Stimulated activated CD8-positive, alpha-beta memory T cell treated with anti-CD3 and anti-CD28 coated beads, Interleukin-7, amount 100 ng/mL, for 4 hours (primary cell): ENCODE data around the gene MRI1.
A peak's percentile ranks its signal among the peaks of the same experiment; 100 is the strongest.
"Not testable (repeated sequence)": the region's sequence is repeated elsewhere in the genome, so short reads cannot be mapped to it uniquely, and the experiment has no call there.

Experiments
- DNase-seq, 2 donors: peaks; one replicate each; pipeline ENCODE4 v3.0.0-alpha.2; 2020; ENCODE audit warnings: low read depth in 2 of 2

The MRI1 gene

DNA sequence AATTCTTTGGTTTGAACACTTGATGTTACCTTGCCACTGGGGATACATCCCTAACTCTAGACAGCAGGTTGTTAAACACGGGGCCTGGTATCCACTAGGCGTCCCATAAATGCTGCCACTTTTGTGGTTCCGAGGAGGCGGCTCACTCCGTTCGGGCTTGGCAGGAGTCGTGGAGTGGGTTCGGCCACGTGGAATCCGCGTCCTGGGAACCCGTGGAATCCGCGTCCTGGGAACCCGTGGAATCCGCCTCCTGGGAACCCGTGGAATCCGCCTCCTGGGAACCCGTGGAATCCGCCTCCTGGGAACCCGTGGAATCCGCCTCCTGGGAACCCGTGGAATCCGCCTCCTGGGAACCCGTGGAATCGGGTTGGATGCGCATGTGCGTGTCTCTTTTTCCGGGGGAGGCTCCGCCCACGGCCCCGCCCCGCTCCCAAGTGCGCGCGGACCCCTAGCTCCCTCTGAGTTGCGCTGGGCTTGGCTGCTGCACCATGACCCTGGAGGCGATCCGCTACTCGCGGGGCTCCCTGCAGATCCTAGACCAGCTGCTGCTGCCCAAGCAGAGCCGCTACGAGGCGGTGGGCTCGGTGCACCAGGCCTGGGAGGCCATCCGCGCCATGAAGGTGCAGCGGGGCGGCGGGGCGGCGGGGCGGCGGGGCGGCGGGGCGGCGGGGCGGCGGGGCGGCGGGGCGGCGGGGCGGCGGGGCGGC lies at the start of gene MRI1:
Gene MRI1, plus strand, starts transcription at position 422 of the 707 bp plus-strand sequence. Its CDS starts 67 bp downstream, at position 489.
- DNase-seq: peak in 1 of 2 donors; percentile 71

GRCh38 chr19:13717194-13717643 lies 47.1 kb upstream of the MRI1 start:
- no peak for DNase-seq

GRCh38 chr19:13718733-13719132 lies 45.6 kb upstream of the MRI1 start:
- no peak for DNase-seq

DNA sequence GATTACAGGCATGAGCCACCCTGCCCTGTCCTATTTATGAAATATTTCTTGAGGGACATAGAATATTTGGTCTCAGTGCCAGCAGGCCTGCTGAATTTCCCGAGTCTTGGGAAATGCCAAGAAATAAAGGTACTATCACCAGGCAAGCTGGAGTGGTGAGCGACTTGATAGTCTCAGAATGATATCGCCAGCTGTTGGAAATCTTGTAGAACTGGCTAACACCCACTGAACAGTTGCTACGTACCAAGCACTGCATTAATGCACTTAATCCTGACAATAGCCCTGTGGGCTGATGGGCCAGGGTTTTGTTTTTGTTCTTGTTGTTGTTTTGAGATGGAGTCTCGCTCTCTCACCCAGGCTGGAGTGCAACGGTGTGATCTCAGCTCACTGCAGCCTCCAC lies 42.2 kb upstream of the MRI1 start:
- no peak for DNase-seq

DNA sequence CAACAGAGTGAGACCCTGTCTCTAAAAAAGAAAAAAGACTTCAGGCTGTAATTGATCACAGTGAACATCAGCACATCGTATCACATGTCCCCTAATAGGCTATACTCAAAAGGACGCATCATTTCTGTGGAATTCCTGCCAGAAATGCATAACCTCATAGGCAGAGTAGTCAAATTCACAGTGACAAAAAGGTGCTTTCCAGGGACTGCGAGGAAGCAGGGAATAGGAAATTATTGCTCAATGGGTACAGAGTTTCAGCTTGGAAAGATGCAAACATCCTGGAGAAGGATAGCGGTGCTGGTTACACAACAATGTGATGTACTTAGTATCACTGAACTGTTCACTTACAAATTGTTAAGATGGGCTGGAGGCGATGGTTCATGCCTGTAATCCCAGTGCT lies 41.1 kb upstream of the MRI1 start:
- no peak for DNase-seq

- DNase-seq: no peak
Observed at GRCh38 chr19:13726323-13726722, 38.0 kb upstream of the MRI1 start.

- no peak for DNase-seq
Observed at GRCh38 chr19:13727798-13728197, 36.5 kb upstream of the MRI1 start.

DNA sequence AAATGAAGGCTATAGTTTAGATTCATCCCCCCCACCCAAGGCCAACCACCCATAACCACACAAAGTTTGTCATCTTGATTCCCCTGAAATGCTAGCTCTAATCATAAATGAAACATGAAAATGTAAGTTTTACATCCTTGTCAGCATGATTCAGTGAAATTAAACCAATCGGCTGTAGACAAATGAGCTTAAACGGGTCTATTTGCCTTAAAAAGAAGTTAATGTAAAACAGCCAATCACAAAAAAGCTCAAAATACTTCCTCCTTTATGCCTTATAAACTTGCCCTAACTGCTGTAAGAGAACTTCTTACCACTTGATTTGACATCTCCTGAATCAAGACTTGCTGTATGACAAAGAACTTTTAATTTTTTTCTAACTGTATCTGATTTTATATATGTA lies 34.5 kb upstream of the MRI1 start:
- DNase-seq: no peak

- DNase-seq: peak; percentile 80 to 93
Observed at GRCh38 chr19:13731147-13731964, 33.0 kb upstream of the MRI1 start.

- no peak for DNase-seq
Observed at GRCh38 chr19:13732337-13732736, 32.0 kb upstream of the MRI1 start.

- no peak for DNase-seq
Observed at GRCh38 chr19:13734751-13735150, 29.6 kb upstream of the MRI1 start.

DNA sequence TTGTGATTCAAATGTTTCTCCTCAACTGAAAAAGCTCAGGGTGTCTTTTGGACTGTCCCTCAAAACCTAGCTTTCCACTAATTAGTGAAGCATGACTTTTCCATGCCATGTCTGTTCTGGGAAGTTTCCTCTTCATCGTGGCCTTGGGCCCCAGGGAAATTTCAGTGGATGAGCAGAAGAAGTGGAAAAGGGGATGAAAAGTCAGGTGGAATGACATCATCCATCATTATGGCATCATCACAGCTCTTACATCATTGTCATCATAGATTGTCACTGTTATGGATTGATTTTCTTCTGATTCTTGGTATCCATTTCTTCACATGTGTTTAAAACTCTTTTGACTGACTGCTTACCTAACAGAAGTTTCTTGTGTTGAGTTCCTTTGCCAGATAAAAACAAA lies 26.2 kb upstream of the MRI1 start:
- no peak for DNase-seq

- DNase-seq: no peak
Observed at GRCh38 chr19:13741893-13742292, 22.4 kb upstream of the MRI1 start.

- DNase-seq: no peak
Observed at GRCh38 chr19:13742756-13743155, 21.6 kb upstream of the MRI1 start.

- no peak for DNase-seq
Observed at GRCh38 chr19:13744174-13744573, 20.1 kb upstream of the MRI1 start.

- no peak for DNase-seq
Observed at GRCh38 chr19:13747098-13747453, 17.2 kb upstream of the MRI1 start.

GRCh38 chr19:13748169-13748828 lies 16.0 kb upstream of the MRI1 start:
- DNase-seq: no peak

DNA sequence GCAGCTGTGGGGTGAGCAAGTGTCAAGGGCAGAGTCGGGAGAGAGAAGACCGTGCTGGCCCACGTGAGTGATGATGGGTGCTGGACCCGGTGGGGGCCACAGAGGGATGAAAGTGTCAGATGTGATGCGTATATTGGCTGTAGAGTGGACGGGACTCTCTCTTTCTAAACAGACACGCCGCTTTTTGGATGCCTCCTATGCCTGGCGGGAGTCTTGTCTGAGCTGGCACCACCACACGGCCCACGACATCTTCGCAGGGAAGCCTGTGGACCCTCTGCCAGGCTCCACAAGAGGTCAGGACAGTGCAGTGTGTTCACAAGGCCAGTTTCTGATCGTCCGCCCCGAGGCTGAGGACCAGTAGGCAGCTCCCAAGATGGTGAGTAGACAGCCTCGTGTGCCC lies 12.9 kb upstream of the MRI1 start:
- no peak for DNase-seq

DNA sequence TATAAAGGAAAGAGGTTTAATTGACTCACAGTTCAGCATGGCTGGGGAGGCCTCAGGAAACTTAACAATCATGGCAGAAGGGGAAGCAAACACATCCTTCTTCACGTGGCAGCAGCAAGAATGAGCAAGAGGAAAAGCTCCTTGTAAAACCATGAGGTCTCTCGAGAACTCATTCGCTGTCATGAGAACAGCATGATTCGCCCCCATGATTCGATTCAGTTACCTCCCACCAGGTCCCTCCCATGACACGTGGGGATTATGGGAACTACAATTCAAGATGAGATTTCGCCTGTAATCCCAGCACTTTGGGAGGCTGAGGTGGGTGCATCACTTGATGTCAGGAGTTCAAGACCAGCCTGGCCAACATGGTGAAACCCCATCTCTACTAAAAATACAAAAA lies 10.7 kb upstream of the MRI1 start:
- DNase-seq: not testable (repeated sequence)

DNA sequence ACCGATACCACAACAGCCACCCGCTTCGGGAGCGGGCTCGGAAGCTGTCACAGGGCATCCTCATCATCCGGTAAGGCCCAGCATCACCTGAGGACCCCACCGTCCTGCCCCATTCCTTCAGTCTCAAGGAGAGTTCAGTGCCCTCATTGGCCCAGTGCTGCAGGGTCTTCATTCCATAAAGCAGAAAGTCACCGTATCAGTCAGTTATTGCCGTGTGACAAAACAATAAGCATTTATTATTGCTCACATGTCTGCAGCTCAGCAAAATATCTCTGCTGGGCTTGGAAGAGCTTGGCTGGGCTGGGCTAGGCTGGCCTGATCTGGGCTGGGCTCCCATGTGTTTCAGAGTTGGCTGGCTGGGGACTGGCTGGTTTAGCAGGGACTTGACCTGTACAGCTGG lies 8.1 kb upstream of the MRI1 start:
- no peak for DNase-seq

DNA sequence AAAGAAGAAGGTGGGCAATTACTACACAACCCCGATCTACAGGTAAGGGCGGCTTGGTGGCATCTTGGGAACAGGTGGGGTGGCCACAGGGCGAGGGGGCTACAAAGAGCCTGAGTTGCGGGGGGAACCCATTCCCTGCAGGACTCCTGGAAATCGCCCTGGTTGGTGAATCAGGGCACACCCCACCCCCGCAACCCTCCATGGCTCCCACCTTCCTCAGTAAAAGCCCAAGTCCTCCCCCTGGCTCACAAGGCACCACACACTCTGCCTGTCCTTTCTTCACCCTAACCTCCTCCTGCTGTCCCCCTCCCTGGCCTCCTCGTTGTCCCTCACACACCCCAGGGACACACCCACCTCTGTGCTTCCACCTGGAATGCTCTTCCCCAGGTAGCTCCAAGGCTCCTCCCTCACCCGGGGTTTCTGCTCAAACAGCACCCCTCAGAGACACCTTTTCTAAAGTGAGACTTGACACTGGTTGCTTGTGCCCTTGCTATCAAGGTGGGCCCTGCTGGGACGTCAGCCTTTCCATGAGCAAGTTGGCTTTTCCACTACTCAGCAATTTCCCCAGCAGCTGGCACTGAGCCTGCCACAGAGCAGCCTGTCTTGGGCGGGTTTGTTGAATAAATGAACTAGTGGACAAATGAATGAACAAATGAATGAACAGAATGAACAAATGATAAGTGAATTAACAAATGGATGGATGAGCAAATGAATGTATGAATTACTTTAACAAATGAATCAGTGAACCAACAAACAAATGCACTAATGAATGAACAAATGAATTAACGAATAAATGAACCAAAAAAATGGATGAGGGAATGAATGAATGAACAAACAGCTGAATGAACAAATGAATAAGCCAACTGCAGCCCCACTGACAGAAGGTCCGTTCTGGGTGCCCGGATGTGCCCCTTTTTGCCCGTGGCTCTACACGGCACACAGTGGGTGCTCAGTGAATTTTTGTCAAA lies 6.2 kb upstream of the MRI1 start:
- DNase-seq: no peak

GRCh38 chr19:13758795-13759194 lies 5.5 kb upstream of the MRI1 start:
- no peak for DNase-seq
